ENCODE data around the gene CIBAR2.

Gene CIBAR2

DNA sequence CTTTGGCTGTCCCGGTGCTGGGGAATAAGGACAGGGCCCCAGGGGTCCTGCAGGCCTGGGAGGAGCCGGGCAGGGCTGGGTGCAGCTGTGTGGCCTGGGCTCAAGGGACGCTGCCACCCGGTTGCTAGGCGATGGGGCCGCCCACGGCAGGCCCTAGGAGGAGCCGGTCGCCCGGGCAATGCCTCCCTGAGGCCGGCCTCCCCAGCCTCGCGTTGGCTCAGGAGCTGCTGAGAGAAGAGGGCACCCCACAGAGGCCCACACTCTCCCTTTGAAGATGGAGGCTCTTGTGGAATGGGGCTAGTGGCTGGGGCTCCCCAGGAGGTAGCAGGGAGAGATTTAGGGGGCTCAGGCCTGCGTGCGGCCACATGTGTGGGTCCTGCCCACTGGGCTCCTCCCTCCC is at the start of gene CIBAR2:
Gene CIBAR2, minus strand, starts transcription at position 109 of the 400 bp plus-strand sequence. CDS start 120 bp downstream, outside the sequence.
- no peak for DNase-seq (ENCODE audit: low spot score)

GRCh38 chr16:85159179-85159980 is 47.1 kb upstream of the CIBAR2 start:
- DNase-seq (ENCODE audit: low spot score): no peak

- no peak for DNase-seq (ENCODE audit: low spot score)
These were observed 46.5 kb upstream of the CIBAR2 start for GRCh38 chr16:85158743-85159178.

DNA sequence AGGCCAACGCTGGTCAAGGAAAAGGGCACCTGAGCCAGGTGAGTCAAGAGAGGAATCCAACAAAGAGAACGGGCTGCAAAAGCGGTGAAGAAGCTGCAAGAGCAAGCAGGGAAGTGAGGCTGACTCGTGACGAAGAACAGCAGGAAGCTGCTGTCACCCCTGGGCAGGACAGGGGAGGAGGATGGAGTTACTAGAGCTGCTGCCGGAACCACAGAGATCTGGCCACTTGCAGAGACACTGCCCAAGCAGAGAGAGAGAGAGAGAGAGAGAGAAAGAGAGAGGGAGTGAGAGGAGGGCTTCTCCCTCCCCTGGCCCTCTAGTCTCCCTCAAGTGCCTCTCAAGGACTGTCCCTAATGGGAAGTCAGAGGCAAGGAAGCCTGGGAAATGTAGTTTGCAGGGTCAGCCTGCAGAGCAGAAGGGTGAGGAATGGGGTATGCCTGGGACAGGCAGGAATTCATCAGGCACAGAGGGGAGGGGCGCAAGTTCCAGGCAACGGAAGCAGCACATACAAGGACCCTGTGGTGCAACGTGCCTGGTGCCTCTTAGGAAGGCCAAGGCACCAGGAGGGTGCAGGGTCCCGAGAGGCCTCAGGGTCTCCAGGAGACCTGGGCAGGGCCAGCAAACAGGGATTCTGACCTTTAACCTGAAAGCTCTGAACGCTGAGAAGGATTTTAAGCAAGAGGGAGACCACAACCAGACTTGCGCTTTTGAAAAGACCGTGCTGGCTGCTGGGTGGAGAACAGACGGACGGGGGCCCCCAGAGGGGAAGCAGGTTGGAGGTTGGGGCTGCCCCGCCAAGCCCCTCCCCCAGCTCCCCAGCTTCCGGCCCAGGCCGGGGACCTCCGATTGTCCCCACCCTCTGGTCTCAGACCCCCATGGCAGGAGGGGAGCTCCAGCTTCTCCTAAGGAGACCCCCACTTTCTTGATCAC is 45.8 kb upstream of the CIBAR2 start:
- no peak for DNase-seq (ENCODE audit: low spot score)

GRCh38 chr16:85157372-85157771 is 45.1 kb upstream of the CIBAR2 start:
- DNase-seq (ENCODE audit: low spot score): no peak

GRCh38 chr16:85156869-85157268 is 44.6 kb upstream of the CIBAR2 start:
- DNase-seq (ENCODE audit: low spot score): no peak

DNA sequence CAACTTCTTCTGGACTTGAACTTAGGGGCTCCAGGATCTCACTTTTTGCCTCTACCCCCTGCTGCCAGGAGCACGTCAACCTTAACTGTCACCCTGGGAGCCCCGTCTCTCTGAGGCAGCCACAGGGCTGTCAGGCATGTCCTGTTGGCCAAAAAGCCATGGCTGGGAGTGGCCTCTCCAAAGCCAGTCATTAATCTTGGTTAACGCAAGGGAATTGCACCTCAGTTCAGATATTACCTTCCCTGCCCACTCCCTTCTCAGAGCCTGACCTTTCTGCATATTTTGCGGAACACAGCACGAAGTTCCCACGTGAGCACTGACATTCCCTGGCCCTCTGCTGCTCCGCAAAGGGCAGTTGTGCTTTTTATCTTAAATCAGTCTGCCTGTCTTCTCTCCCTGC is 44.2 kb upstream of the CIBAR2 start:
- no peak for DNase-seq (ENCODE audit: low spot score)

DNA sequence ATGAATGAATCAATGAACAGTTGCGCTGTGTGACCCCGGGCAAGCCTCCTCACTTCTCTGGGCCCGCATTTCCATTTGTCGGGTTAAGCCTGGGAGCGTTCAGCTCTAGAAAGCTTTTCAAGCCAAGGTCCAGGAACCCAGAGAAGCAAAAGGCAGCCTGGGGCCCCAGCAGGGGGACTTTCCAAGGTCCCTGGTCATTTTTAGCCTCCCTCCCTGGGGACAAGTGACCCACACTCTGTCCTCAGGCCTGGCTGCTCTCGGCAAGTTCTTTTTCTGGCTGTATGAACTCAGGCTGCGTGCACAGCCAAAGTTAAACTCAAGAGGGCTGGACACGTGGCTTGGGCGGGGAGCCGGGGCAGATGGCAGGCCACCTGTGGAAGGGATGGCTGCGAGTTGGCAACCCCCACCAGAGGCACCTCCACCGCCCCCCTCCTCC is 41.4 kb upstream of the CIBAR2 start:
- DNase-seq (ENCODE audit: low spot score): no peak

- DNase-seq (ENCODE audit: low spot score): no peak
These were observed 40.8 kb upstream of the CIBAR2 start for GRCh38 chr16:85153046-85153445.

- DNase-seq (ENCODE audit: low spot score): no peak
These were observed 40.2 kb upstream of the CIBAR2 start for GRCh38 chr16:85152414-85153030.

- no peak for DNase-seq (ENCODE audit: low spot score)
These were observed 39.5 kb upstream of the CIBAR2 start for GRCh38 chr16:85151603-85152413.

DNA sequence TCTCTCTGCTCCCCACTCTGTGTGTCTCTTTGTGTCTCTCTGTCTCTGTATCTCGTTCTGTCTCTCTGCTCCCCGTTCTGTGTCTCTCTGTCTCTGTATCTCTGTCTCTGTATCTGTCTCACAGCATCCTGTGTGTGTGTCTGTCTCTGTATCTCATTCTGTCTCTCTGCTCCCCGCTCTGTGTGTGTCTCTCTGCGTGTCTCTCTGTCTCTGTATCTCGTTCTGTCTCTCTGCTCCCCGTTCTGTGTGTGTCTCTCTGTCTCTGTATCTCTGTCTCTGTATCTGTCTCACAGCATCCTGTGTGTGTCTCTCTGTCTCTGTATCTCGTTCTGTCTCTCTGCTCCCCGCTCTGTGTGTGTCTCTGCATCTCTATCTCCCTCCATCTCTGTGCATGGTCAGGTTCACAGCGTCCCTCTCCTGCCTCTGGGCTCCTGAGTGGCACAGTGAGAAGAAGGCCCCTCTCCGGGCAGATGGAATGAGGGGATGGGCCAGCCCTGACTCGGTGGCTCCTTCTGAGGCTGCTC is 38.9 kb upstream of the CIBAR2 start:
- DNase-seq (ENCODE audit: low spot score): no peak

GRCh38 chr16:85150331-85150940 is 38.2 kb upstream of the CIBAR2 start:
- no peak for DNase-seq (ENCODE audit: low spot score)

- DNase-seq (ENCODE audit: low spot score): no peak
These were observed 37.5 kb upstream of the CIBAR2 start for GRCh38 chr16:85149776-85150175.

GRCh38 chr16:85148931-85149330 is 36.7 kb upstream of the CIBAR2 start:
- DNase-seq (ENCODE audit: low spot score): no peak

- no peak for DNase-seq (ENCODE audit: low spot score)
These were observed 34.8 kb upstream of the CIBAR2 start for GRCh38 chr16:85146922-85147651.

DNA sequence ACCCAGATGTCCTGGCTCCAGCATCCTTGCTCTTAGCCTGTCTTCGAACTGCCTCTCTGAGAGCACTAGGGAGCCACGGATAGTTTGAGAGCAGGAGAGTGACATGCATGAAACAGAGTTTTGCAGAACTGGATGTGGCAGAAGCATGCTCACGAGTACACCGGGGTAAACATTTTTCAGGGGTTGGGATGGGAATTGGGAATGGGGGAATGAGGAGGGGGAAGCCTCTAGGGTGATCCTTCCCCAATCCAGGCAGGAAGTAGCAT is 34.2 kb upstream of the CIBAR2 start:
- no peak for DNase-seq (ENCODE audit: low spot score)

GRCh38 chr16:85145734-85146531 is 33.7 kb upstream of the CIBAR2 start:
- DNase-seq (ENCODE audit: low spot score): no peak

DNA sequence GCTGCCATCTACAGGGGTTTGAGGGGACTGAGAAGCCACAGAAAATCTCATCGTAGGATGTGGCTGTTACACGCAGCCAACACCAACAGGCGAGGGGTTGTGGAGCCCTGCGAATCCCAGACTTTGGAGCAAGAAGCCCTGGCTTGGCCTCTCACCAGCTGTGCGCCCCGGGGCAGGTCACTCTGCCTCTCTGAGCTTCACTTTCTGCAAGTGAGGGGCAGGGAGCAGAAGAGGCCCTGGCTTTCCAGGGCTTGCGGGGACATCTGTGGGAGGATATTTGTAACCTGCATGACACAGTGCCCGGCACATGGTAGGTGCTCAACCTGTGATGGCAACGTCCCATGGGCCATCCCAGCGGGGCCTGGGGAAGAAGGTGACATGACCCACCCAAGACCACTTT is 32.9 kb upstream of the CIBAR2 start:
- DNase-seq (ENCODE audit: low spot score): no peak

All from left forelimb (tissue), 1 donor.